Lower leg skin (tissue), 3 donors: Measurements from ENCODE around the gene MAGEA9B.
"Not testable (repeated sequence)": the region's sequence is repeated elsewhere in the genome, so short reads cannot be mapped to it uniquely, and the experiment has no call there.

ENCODE experiments used
- POLR2A ChIP-seq, 2 donors: fragments of 450-650 bp; IDR thresholded peaks; one replicate each; pipeline ENCODE4 v1.6.1; 2016 to 2017; ENCODE audit warnings: antibody characterized with exemption in 2 of 2, mild to moderate bottlenecking in 1 of 2, moderate library complexity in 1 of 2
- TF ChIP-seq, protein P1 (sequence below), 3 donors: fragments of 450-650 bp; IDR thresholded peaks; one replicate each; pipeline ENCODE4 v1.5.1; 2016; ENCODE audit warnings: antibody characterized with exemption in 3 of 3, mild to moderate bottlenecking in 3 of 3, moderate library complexity in 2 of 3

DNA sequence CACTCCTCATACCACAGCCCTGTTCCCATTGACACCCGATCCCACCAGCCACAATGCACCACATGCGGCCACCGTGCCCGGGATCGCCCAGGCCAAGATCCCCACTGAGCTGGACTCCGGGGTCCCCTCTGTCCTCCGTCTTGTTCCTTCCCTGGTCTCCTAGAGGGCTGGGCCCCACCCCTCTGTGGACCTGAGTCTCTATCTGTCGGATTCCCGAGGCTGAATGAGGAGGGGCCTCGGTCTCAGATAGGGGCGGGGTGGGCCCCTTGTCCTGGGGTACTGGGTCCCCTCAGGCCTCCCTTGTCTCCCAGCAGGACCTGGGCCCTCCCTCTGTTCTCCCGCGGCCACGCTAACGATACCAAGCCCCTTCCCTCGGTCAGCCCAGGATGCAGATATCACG is 1.6 kb downstream of the MAGEA9B start:
- TF ChIP-seq POLR2A (IDR thresholded peaks at IDR 0.05), result not testable (repeated sequence)
- TF ChIP-seq, protein P1, sequence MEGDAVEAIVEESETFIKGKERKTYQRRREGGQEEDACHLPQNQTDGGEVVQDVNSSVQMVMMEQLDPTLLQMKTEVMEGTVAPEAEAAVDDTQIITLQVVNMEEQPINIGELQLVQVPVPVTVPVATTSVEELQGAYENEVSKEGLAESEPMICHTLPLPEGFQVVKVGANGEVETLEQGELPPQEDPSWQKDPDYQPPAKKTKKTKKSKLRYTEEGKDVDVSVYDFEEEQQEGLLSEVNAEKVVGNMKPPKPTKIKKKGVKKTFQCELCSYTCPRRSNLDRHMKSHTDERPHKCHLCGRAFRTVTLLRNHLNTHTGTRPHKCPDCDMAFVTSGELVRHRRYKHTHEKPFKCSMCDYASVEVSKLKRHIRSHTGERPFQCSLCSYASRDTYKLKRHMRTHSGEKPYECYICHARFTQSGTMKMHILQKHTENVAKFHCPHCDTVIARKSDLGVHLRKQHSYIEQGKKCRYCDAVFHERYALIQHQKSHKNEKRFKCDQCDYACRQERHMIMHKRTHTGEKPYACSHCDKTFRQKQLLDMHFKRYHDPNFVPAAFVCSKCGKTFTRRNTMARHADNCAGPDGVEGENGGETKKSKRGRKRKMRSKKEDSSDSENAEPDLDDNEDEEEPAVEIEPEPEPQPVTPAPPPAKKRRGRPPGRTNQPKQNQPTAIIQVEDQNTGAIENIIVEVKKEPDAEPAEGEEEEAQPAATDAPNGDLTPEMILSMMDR (IDR thresholded peaks at IDR 0.05), result not testable (repeated sequence)
